ENCODE results near the gene ZCCHC14.

ZCCHC14 gene

GRCh38 chr16:87453326-87453725 is 39.5 kb downstream of the ZCCHC14 start:
- H3K4me3 ChIP-seq (ENCODE audit: low read length), result no peak overlapping the region
- DNase-seq (ENCODE audit: low read depth), result no peak
- TF ChIP-seq CTCF (conservative IDR thresholded peaks at IDR 0.05; ENCODE audit: low read length), result no peak

DNA sequence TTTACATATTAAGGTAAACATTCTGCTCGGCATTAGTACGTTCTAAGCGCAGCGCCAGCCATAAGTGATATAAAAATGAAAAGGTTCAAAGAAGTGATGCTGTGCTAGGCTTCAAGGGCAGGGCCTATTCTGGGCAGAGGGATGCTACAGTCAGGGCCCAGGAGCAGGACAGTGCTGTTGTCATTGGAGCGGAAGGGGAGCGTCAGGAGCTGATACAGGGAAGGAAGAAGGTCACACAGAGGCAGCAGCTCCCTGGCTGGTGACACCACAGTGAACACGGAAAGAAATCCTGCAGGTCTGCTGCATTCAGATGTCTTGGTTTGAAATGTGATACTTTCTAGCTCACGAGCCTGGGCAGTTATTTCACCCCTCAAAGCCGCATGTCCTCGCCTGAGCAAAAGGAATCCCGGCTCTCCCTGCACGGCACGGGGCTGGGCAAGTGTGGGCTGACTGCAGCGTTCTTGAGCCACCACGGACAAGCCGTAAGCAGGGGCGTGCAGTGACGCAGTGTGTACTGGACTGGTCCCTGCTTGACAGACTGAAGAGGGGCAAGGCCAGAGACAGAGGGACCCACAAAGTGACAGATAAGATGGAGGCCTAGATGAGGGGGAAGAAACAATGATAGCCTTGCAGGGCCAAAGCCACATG is 41.1 kb downstream of the ZCCHC14 start:
- TF ChIP-seq CTCF (conservative IDR thresholded peaks at IDR 0.05; ENCODE audit: low read length), result no peak
- no peak for DNase-seq (ENCODE audit: low read depth)
- no peak overlapping the region for H3K4me3 ChIP-seq (ENCODE audit: low read length)

GRCh38 chr16:87448866-87449265 is 44.0 kb downstream of the ZCCHC14 start:
- no peak for TF ChIP-seq CTCF (conservative IDR thresholded peaks at IDR 0.05; ENCODE audit: low read length)
- no peak overlapping the region for H3K4me3 ChIP-seq (ENCODE audit: low read length)
- DNase-seq (ENCODE audit: low read depth), result no peak

GRCh38 chr16:87447323-87447722 is 45.5 kb downstream of the ZCCHC14 start:
- H3K4me3 ChIP-seq (ENCODE audit: low read length), result no peak overlapping the region
- peak; percentile 22 for DNase-seq (ENCODE audit: low read depth)
- TF ChIP-seq CTCF (conservative IDR thresholded peaks at IDR 0.05; ENCODE audit: low read length), result no peak

DNA sequence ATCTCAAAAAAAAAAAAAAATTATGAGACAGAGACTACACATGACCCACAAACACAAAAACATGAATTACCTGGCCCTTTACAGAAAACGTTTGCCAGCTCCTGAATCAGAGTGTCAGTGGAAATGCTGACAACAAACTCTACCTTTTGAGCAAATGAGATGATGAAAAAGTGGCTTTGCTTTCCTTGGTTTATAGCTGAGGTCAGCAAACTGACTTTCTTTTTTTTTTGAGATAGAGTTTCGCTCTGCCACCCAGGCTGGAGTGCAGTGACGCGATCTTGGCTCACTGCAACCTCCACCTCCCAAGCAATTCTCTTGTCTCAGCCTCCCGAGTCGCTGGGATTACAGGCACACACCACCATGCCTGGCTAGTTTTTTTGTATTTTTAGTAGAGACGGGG is 46.3 kb downstream of the ZCCHC14 start:
- no peak for TF ChIP-seq CTCF (conservative IDR thresholded peaks at IDR 0.05; ENCODE audit: low read length)
- no peak for DNase-seq (ENCODE audit: low read depth)

DNA sequence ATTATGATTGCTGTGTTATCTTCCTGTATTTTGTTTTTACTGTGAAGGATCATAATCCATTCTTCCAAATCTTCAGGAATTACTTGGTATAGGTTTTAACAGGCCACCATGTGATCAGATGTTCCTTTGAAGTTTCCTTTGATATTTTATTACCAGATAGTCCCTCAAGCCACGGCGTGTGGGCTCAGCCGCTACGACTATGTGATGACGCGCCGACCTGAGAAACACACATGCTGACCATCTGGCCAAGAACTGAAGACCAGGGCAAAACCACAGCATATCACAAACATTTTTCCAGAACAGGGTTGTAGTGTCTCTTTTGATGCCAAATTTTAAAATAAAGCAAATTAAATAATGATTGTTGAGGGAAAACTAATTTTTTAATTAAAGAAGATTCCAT is 47.3 kb downstream of the ZCCHC14 start:
- H3K4me3 ChIP-seq (ENCODE audit: low read length), result no peak overlapping the region
- peak; percentile 85 for DNase-seq (ENCODE audit: low read depth)
- no peak for TF ChIP-seq CTCF (conservative IDR thresholded peaks at IDR 0.05; ENCODE audit: low read length)

More for the DNA sequence above, 46.3 kb downstream of the ZCCHC14 start:
- no peak overlapping the region for H3K4me3 ChIP-seq (ENCODE audit: low read length)

DNA sequence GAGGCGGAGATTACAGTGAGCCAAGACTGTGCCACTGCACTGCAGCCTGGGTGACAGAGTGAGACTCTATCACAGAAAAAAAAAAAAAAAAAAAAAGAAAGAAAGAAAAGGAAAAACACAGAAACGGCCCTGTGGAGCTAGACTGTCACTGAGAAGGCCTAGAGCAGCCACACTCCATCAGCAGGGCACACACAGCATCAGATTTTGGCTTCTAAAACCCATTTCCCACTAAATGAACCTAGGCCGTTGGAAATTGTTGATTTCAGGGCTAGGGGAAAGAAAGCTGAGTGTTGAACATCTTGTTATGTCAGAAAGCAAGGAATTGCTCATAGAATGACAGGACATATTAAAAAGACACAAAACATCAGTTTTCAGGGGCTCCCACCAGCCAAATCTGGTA is 48.9 kb downstream of the ZCCHC14 start:
- no peak for DNase-seq (ENCODE audit: low read depth)
- TF ChIP-seq CTCF (conservative IDR thresholded peaks at IDR 0.05; ENCODE audit: low read length), result no peak
- no peak overlapping the region for H3K4me3 ChIP-seq (ENCODE audit: low read length)

Data from AG10803 (cell line).